CD14-positive monocyte (primary cell): ENCODE data around the gene MYZAP. TPM values are rescaled to one million over a fixed set of nuclear protein-coding genes. Genes with fewer than 3 reads are reported as not detected.

ENCODE experiments used
- DNase-seq, 3 donors: peaks; one replicate each; pipeline ENCODE4 v3.0.0-alpha.2; 2011 to 2022
- H2AFZ ChIP-seq: 2 replicates; pipeline ENCODE4 v1.6.0; 2012; ENCODE audit warnings: mild to moderate bottlenecking, low read depth, low read length, inconsistent platforms; ENCODE audit not compliant: insufficient read depth, poor library complexity, severe bottlenecking
- H3K27ac ChIP-seq, 2 donors: 1 replicate in 1 of 2; 2 replicates in 1 of 2; pipeline ENCODE4 v1.5.1; 2012 to 2013; ENCODE audit warnings: low read length in 2 of 2, control low read depth in 1 of 2, inconsistent platforms in 1 of 2, low read depth in 1 of 2, mild to moderate bottlenecking in 1 of 2
- H3K27me3 ChIP-seq, 2 donors: one replicate each; pipeline versions ENCODE4 v1.6.0 to v1.6.1; 2011 to 2013; ENCODE audit warnings: low read length in 2 of 2; ENCODE audit not compliant: control insufficient read depth in 2 of 2, insufficient read depth in 2 of 2
- H3K36me3 ChIP-seq, 2 donors: replicated peaks in 1 of 2; 1 replicate in 1 of 2; 2 replicates in 1 of 2; pipeline versions ENCODE4 v1.5.1 to v1.6.1; 2012 to 2013; ENCODE audit warnings: low read length in 2 of 2, control low read depth in 1 of 2, inconsistent platforms in 1 of 2, mild to moderate bottlenecking in 1 of 2; ENCODE audit not compliant: insufficient read depth in 2 of 2, control insufficient read depth in 1 of 2
- H3K4me1 ChIP-seq, 2 donors: 1 replicate in 1 of 2; 2 replicates in 1 of 2; pipeline versions ENCODE4 v1.5.1 to v1.6.1; 2012 to 2013; ENCODE audit warnings: low read length in 2 of 2, control low read depth in 1 of 2, inconsistent platforms in 1 of 2, mild to moderate bottlenecking in 1 of 2, moderate library complexity in 1 of 2; ENCODE audit not compliant: insufficient read depth in 2 of 2, control insufficient read depth in 1 of 2
- H3K4me2 ChIP-seq: replicated peaks from 2 replicates; pipeline ENCODE3; 2012; ENCODE audit warnings: low read length, moderate library complexity, mild to moderate bottlenecking; ENCODE audit not compliant: poor library complexity, severe bottlenecking; ENCODE audit errors: extremely low read depth
- H3K4me3 ChIP-seq, 3 experiments: fragments of 200-600 bp in 1 of 3; sonication (generic) in 1 of 3; replicated peaks in 1 of 3; 1 replicate in 2 of 3; 2 replicates in 1 of 3; pipeline ENCODE4 v1.5.1; 2011 to 2013; ENCODE audit warnings: low read length in 3 of 3, mild to moderate bottlenecking in 3 of 3, control low read depth in 2 of 3, low read depth in 2 of 3, inconsistent platforms in 1 of 3, moderate library complexity in 1 of 3
- H3K79me2 ChIP-seq: 2 replicates; pipeline ENCODE4 v1.6.0; 2012; ENCODE audit warnings: mild to moderate bottlenecking, control low read depth, inconsistent platforms, low read length, moderate library complexity; ENCODE audit not compliant: insufficient read depth
- H3K9ac ChIP-seq: 2 replicates; pipeline ENCODE4 v1.6.0; 2017; ENCODE audit warnings: low read length, mild to moderate bottlenecking; ENCODE audit not compliant: insufficient read depth, poor library complexity, severe bottlenecking
- H3K9me3 ChIP-seq, 2 donors: replicated peaks in 1 of 2; 1 replicate in 1 of 2; 2 replicates in 1 of 2; pipeline versions ENCODE4 v1.5.1 to v1.6.1; 2012 to 2013; ENCODE audit warnings: low read length in 2 of 2, control low read depth in 1 of 2; ENCODE audit not compliant: control insufficient read depth in 1 of 2, insufficient read depth in 1 of 2
- H4K20me1 ChIP-seq: 2 replicates; pipeline ENCODE4 v1.6.0; 2012; ENCODE audit warnings: mild to moderate bottlenecking, low read length, control low read depth, moderate library complexity; ENCODE audit not compliant: insufficient read depth
- H3K27ac Mint-ChIP-seq, 7 donors: one replicate each; pipeline ENCODE4 v1.8.0; 2020; ENCODE audit warnings: mild to moderate bottlenecking in 7 of 7, mixed read lengths in 7 of 7, moderate library complexity in 6 of 7, inconsistent platforms in 2 of 7
- H3K27me3 Mint-ChIP-seq, 3 donors: one replicate each; pipeline ENCODE4 v1.8.0; 2021 to 2022; ENCODE audit warnings: low read depth in 3 of 3, mild to moderate bottlenecking in 3 of 3, mixed read lengths in 3 of 3, moderate library complexity in 3 of 3, inconsistent platforms in 1 of 3
- H3K36me3 Mint-ChIP-seq, 2 donors: one replicate each; pipeline ENCODE4 v1.8.0; 2020; ENCODE audit warnings: mixed read lengths in 2 of 2, inconsistent platforms in 1 of 2, mild to moderate bottlenecking in 1 of 2
- H3K4me1 Mint-ChIP-seq: one replicate; pipeline ENCODE4 v1.8.0; 2020; ENCODE audit warnings: mild to moderate bottlenecking, mixed read lengths
- H3K4me3 Mint-ChIP-seq, 2 donors: one replicate each; pipeline ENCODE4 v1.8.0; 2020; ENCODE audit warnings: mild to moderate bottlenecking in 2 of 2, mixed read lengths in 2 of 2, moderate library complexity in 1 of 2
- H3K9me3 Mint-ChIP-seq, 7 donors: one replicate each; pipeline ENCODE4 v1.8.0; 2020 to 2022; ENCODE audit warnings: mixed read lengths in 7 of 7, mild to moderate bottlenecking in 6 of 7, moderate library complexity in 6 of 7, inconsistent platforms in 2 of 7
- CTCF ChIP-seq: fragments of 200-600 bp; IDR thresholded peaks from one replicate; pipeline ENCODE4 v1.8.0; 2022; ENCODE audit warnings: antibody characterized with exemption, mild to moderate bottlenecking
- WGBS: methylation state at CpG from one replicate; pipeline ENCODE4 v1.1.5; 2013; ENCODE audit warnings: missing lambda C conversion rate; ENCODE audit not compliant: insufficient coverage; 5-methylcytosine and 5-hydroxymethylcytosine counted together
- intact Hi-C, 2 donors: fragments of 100-400 bp; cut with micrococcal nuclease; formaldehyde crosslinking; loops; one replicate each; pipeline versions ENCODE4 v1.15.0 to v1.15.1; 2023
- polyA plus RNA-seq, 3 donors: library from polyadenylated mRNA; depleted of rRNA in 1 of 3; unstranded in 2 of 3; stranded (reverse) in 1 of 3; fragments of 300-500 nt in 2 of 3; fragments of >200 nt in 1 of 3; fragmentation: Illumina TruSeq in 2 of 3; gene quantifications; 1 replicate in 2 of 3; 2 replicates in 1 of 3; pipeline ENCODE4 v1.2.3, GENCODE V29; 2012 to 2021

Gene MYZAP
- polyA plus RNA-seq, 3 donors: 0.12 to 0.13 TPM; not detected in 1

GRCh38 chr15:57597431-57597830, 5.7 kb downstream of the MYZAP start:
- H3K27ac Mint-ChIP-seq: no peak overlapping the region
- peaks cover 6 to 13% (median 11%) of the 10 kb centered on the region in 3 donors for H3K27me3 Mint-ChIP-seq

GRCh38 chr15:57598346-57598745, 6.6 kb downstream of the MYZAP start:
- H3K4me1 Mint-ChIP-seq: peaks cover 14% of the 10 kb centered on the region
- TF ChIP-seq CTCF: no peak
- H3K36me3 Mint-ChIP-seq: no peaks in the 10 kb centered on the region

More at GRCh38 chr15:57597431-57597830, 5.7 kb downstream of the MYZAP start:
- Mint-ChIP-seq H3K9me3 (peaks cover 0 to 5% (median 0%) of the 10 kb centered on the region in 7 donors), H3K36me3 (peaks cover 0 to 2% of the 10 kb centered on the region in 2 donors), H3K4me3 (no peak overlapping the region), H3K4me1 (peaks cover 14% of the 10 kb centered on the region)
- no peak for TF ChIP-seq CTCF
- no peak for DNase-seq
- Histone ChIP-seq H3K27me3 (peaks cover 6 to 7% of the 10 kb centered on the region in 2 donors), H4K20me1 (no peaks in the 10 kb centered on the region), H3K4me1 (no peaks in the 10 kb centered on the region), H3K27ac (no peak overlapping the region), H2AFZ (no peak overlapping the region), H3K79me2 (no peaks in the 10 kb centered on the region), H3K9me3 (no peaks in the 10 kb centered on the region), H3K36me3 (no peaks in the 10 kb centered on the region), H3K4me2 (no peak overlapping the region), H3K9ac (no peak overlapping the region), H3K4me3 (no peak overlapping the region)
- WGBS: 67% methylated on average over 1 of the region's 3 CpGs
- intact Hi-C loops: no loop called here

More at GRCh38 chr15:57598346-57598745, 6.6 kb downstream of the MYZAP start:
- Histone ChIP-seq H3K27me3 (no peaks in the 10 kb centered on the region), H2AFZ (no peak overlapping the region), H3K79me2 (no peaks in the 10 kb centered on the region), H3K9ac (no peak overlapping the region), H4K20me1 (no peaks in the 10 kb centered on the region), H3K36me3 (no peaks in the 10 kb centered on the region), H3K4me2 (no peak overlapping the region), H3K4me1 (no peaks in the 10 kb centered on the region), H3K27ac (no peak overlapping the region), H3K9me3 (no peaks in the 10 kb centered on the region), H3K4me3 (no peak overlapping the region)
- H3K4me3 Mint-ChIP-seq: no peak overlapping the region
- H3K9me3 Mint-ChIP-seq: peaks cover 0 to 5% (median 0%) of the 10 kb centered on the region in 7 donors
- H3K27ac Mint-ChIP-seq: no peak overlapping the region
- no CpG with 5 or more reads among the region's 5 CpGs for WGBS
- H3K27me3 Mint-ChIP-seq: peaks cover 1 to 10% (median 3%) of the 10 kb centered on the region in 3 donors
- no peak for DNase-seq
- intact Hi-C loops: no loop called here
